K562 (cell line): ENCODE measurements around the gene ZNF837. TPM values are rescaled to one million over a fixed set of nuclear protein-coding genes. Genes with fewer than 3 reads are reported as not detected.

Source experiments
- GTF2E2 ChIP-seq: fragments of 200-800 bp; sonication (Bioruptor generic); IDR thresholded peaks from 2 replicates; pipeline ENCODE4 v1.6.1; 2016; ENCODE audit warnings: missing genetic modification characterization, missing compliant biosample characterization
- ILF3 ChIP-seq: fragments of 450-650 bp; IDR thresholded peaks from 2 replicates; pipeline ENCODE4 v1.6.1; 2018; ENCODE audit warnings: antibody characterized with exemption, mild to moderate bottlenecking, moderate library complexity, borderline replicate concordance
- KLF16 ChIP-seq: IDR thresholded peaks from 2 replicates; pipeline ENCODE4 v1.6.1; 2016; ENCODE audit warnings: antibody characterized with exemption
- SIX5 ChIP-seq, 2 experiments: IDR thresholded peaks; 2 replicates each; pipeline ENCODE4 v1.6.1; 2011; ENCODE audit warnings: low read length in 2 of 2, borderline replicate concordance in 1 of 2, low read depth in 1 of 2, mild to moderate bottlenecking in 1 of 2, moderate library complexity in 1 of 2; ENCODE audit not compliant: insufficient read depth in 1 of 2
- SMC3 ChIP-seq: conservative IDR thresholded peaks from 2 replicates; pipeline ENCODE4 v1.6.1; 2011; ENCODE audit warnings: low read depth, low read length, improper control_type of control experiment; ENCODE audit not compliant: insufficient read depth
- YY1 ChIP-seq, 3 experiments: IDR thresholded peaks; 2 replicates each; pipeline ENCODE4 v1.6.1; 2011; ENCODE audit warnings: low read length in 2 of 3, mild to moderate bottlenecking in 2 of 3, moderate library complexity in 2 of 3, borderline replicate concordance in 1 of 3, control low read depth in 1 of 3, low read depth in 1 of 3; ENCODE audit not compliant: insufficient read depth in 3 of 3, insufficient replicate concordance in 2 of 3, control insufficient read depth in 1 of 3, insufficient read length in 1 of 3; ENCODE audit errors: extremely low read depth in 1 of 3
- ZNF282 ChIP-seq: sonication (generic); formaldehyde crosslinking; IDR thresholded peaks from 2 replicates; pipeline ENCODE4 v1.8.1; 2023; ENCODE audit warnings: missing genetic modification reagents
- polyA plus RNA-seq, 8 experiments: library from polyadenylated mRNA; depleted of rRNA in 4 of 8; stranded (reverse) in 5 of 8; unstranded in 3 of 8; fragments of >200 nt; fragmentation: Nextera tagmentation in 2 of 8; fragmentation: Illumina TruSeq in 1 of 8; extraction: Ambion mirVana in 2 of 8; extraction: Trizol in 1 of 8; gene quantifications; 2 replicates each; pipeline versions ENCODE4 v1.2.1 to v1.2.3, GENCODE V29; 2011 to 2014; ENCODE audit warnings: inconsistent platforms in 1 of 8, missing spikeins in 1 of 8
- total RNA-seq, 7 experiments: library from RNA; depleted of rRNA in 6 of 7; stranded (reverse); fragments of >200 nt in 6 of 7; fragmentation: Illumina TruSeq in 2 of 7; extraction: Trizol in 2 of 7; gene quantifications; 2 replicates each; pipeline versions ENCODE4 v1.2.1 to v1.2.3, GENCODE V29; 2011 to 2021; ENCODE audit warnings: low replicate concordance in 1 of 7
- TF ChIP-seq, protein P1 (sequence below): fragments of 450-650 bp; conservative IDR thresholded peaks from 2 replicates; pipeline ENCODE4 v1.6.1; 2016; ENCODE audit warnings: missing genetic modification characterization, low read depth, mild to moderate bottlenecking, missing compliant biosample characterization, moderate library complexity
- TF ChIP-seq, protein P2 (sequence below): fragments of 250-450 bp; sonication (Bioruptor Pico); IDR thresholded peaks from 2 replicates; pipeline ENCODE4 v1.8.0; 2022; ENCODE audit warnings: moderate library complexity, mild to moderate bottlenecking, inconsistent platforms
- TF ChIP-seq, protein P3 (sequence below), 2 experiments: fragments of 450-650 bp; conservative IDR thresholded peaks; 2 replicates each; pipeline ENCODE4 v1.6.1; 2017; ENCODE audit warnings: mild to moderate bottlenecking in 2 of 2, moderate library complexity in 2 of 2
- TF ChIP-seq, protein P4 (sequence below): fragments of 450-650 bp; IDR thresholded peaks from 2 replicates; pipeline ENCODE4 v1.6.1; 2016; ENCODE audit warnings: low read depth, mild to moderate bottlenecking, moderate library complexity
- TF ChIP-seq, protein P5 (sequence below): fragments of 200-800 bp; sonication (Bioruptor generic); IDR thresholded peaks from 2 replicates; pipeline ENCODE4 v1.6.1; 2017; ENCODE audit warnings: missing genetic modification characterization, missing compliant biosample characterization
- TF ChIP-seq, protein P6 (sequence below): sonication (generic); formaldehyde crosslinking; IDR thresholded peaks from 2 replicates; pipeline ENCODE4 v1.8.0; 2022; ENCODE audit warnings: mild to moderate bottlenecking, missing genetic modification reagents

Gene ZNF837
- total and polyA plus RNA-seq, 9 of the 15 experiments (the other 6 are each of a cell fraction or from before 2014, with no cell fraction given) = 0.11 to 2.1 (median 0.57) TPM; not detected in 4

DNA sequence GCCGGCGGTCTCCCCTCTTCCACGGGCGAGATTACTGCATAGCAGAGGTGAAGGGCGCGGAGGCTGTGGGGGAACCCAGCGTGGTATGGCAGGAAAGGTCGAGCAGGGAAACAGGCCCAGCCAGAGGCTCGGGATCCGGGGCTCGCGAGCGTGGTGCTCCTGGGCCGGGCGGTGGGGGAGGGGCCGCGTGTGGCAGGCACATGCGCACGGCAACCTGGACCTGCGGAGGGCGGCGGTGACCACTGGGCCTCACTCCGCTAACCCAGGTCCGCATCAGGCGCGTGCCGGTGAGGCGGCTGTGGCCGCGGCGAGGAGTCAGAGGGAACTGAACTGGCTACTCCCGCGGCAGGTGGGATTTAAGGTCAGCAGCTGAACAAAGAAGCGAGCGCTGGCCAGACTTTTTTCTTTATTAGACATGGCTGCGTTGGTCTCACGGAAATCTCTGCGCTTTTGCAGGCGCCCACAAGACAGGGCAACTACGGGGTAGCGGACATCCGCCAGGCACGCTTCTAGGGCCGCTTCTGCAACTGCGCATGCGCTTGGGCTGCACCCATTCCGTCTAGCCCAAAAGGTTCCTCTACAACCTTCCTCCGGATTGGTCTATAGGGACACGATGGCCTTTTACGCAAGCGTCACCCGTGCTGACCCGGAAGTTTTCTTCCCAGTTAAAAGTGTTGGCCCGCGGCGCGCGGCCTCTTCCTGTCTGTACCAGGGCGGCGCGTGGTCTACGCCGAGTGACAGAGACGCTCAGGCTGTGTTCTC lies 5.9 kb upstream of the ZNF837 start, which contains the start of gene RPS5 (continued):
- TF ChIP-seq, protein P1, sequence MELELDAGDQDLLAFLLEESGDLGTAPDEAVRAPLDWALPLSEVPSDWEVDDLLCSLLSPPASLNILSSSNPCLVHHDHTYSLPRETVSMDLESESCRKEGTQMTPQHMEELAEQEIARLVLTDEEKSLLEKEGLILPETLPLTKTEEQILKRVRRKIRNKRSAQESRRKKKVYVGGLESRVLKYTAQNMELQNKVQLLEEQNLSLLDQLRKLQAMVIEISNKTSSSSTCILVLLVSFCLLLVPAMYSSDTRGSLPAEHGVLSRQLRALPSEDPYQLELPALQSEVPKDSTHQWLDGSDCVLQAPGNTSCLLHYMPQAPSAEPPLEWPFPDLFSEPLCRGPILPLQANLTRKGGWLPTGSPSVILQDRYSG (tag) = no peak; the same call in 1 of the 2 replicates
- TF ChIP-seq YY1 (IDR thresholded peaks at IDR 0.05; ENCODE audit: borderline replicate concordance in 1 of 3, control insufficient read depth in 1 of 3, extremely low read depth in 1 of 3, insufficient read depth in 3 of 3, insufficient read length in 1 of 3, insufficient replicate concordance in 2 of 3, low read depth in 1 of 3, low read length in 2 of 3) (peak in 2 of 3 experiments; percentile 25 to 45), SIX5 (IDR thresholded peaks at IDR 0.05; ENCODE audit: borderline replicate concordance in 1 of 2, insufficient read depth in 1 of 2, low read depth in 1 of 2, low read length in 2 of 2) (peak; percentile 30 to 32; a peak in 2 of 4 replicates), ILF3 (no peak), SMC3 (0 out of 2 replicates have a peak, but pooled peaks have one; percentile 4), GTF2E2 (tag) (peak; percentile 95), KLF16 (no peak), ZNF282 (no peak)
- TF ChIP-seq, protein P2, sequence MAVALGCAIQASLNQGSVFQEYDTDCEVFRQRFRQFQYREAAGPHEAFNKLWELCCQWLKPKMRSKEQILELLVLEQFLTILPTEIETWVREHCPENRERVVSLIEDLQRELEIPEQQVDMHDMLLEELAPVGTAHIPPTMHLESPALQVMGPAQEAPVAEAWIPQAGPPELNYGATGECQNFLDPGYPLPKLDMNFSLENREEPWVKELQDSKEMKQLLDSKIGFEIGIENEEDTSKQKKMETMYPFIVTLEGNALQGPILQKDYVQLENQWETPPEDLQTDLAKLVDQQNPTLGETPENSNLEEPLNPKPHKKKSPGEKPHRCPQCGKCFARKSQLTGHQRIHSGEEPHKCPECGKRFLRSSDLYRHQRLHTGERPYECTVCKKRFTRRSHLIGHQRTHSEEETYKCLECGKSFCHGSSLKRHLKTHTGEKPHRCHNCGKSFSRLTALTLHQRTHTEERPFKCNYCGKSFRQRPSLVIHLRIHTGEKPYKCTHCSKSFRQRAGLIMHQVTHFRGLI (CRISPR knock-in tag) = no peak
- TF ChIP-seq, protein P3, sequence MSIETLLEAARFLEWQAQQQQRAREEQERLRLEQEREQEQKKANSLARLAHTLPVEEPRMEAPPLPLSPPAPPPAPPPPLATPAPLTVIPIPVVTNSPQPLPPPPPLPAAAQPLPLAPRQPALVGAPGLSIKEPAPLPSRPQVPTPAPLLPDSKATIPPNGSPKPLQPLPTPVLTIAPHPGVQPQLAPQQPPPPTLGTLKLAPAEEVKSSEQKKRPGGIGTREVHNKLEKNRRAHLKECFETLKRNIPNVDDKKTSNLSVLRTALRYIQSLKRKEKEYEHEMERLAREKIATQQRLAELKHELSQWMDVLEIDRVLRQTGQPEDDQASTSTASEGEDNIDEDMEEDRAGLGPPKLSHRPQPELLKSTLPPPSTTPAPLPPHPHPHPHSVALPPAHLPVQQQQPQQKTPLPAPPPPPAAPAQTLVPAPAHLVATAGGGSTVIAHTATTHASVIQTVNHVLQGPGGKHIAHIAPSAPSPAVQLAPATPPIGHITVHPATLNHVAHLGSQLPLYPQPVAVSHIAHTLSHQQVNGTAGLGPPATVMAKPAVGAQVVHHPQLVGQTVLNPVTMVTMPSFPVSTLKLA (conservative IDR thresholded peaks at IDR 0.05) = peak; percentile 96 to 97
- TF ChIP-seq, protein P4, sequence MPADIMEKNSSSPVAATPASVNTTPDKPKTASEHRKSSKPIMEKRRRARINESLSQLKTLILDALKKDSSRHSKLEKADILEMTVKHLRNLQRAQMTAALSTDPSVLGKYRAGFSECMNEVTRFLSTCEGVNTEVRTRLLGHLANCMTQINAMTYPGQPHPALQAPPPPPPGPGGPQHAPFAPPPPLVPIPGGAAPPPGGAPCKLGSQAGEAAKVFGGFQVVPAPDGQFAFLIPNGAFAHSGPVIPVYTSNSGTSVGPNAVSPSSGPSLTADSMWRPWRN = peak; percentile 85
- TF ChIP-seq, protein P5, sequence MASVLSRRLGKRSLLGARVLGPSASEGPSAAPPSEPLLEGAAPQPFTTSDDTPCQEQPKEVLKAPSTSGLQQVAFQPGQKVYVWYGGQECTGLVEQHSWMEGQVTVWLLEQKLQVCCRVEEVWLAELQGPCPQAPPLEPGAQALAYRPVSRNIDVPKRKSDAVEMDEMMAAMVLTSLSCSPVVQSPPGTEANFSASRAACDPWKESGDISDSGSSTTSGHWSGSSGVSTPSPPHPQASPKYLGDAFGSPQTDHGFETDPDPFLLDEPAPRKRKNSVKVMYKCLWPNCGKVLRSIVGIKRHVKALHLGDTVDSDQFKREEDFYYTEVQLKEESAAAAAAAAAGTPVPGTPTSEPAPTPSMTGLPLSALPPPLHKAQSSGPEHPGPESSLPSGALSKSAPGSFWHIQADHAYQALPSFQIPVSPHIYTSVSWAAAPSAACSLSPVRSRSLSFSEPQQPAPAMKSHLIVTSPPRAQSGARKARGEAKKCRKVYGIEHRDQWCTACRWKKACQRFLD = peak; percentile 94
- TF ChIP-seq, protein P6, sequence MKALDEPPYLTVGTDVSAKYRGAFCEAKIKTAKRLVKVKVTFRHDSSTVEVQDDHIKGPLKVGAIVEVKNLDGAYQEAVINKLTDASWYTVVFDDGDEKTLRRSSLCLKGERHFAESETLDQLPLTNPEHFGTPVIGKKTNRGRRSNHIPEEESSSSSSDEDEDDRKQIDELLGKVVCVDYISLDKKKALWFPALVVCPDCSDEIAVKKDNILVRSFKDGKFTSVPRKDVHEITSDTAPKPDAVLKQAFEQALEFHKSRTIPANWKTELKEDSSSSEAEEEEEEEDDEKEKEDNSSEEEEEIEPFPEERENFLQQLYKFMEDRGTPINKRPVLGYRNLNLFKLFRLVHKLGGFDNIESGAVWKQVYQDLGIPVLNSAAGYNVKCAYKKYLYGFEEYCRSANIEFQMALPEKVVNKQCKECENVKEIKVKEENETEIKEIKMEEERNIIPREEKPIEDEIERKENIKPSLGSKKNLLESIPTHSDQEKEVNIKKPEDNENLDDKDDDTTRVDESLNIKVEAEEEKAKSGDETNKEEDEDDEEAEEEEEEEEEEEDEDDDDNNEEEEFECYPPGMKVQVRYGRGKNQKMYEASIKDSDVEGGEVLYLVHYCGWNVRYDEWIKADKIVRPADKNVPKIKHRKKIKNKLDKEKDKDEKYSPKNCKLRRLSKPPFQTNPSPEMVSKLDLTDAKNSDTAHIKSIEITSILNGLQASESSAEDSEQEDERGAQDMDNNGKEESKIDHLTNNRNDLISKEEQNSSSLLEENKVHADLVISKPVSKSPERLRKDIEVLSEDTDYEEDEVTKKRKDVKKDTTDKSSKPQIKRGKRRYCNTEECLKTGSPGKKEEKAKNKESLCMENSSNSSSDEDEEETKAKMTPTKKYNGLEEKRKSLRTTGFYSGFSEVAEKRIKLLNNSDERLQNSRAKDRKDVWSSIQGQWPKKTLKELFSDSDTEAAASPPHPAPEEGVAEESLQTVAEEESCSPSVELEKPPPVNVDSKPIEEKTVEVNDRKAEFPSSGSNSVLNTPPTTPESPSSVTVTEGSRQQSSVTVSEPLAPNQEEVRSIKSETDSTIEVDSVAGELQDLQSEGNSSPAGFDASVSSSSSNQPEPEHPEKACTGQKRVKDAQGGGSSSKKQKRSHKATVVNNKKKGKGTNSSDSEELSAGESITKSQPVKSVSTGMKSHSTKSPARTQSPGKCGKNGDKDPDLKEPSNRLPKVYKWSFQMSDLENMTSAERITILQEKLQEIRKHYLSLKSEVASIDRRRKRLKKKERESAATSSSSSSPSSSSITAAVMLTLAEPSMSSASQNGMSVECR (CRISPR knock-in tag) = peak; percentile 47; the same call in 1 of the 2 replicates
